IPS-11a (cell line): ENCODE data around the gene TUBB2B.
"Not testable (repeated sequence)": the region's sequence is repeated elsewhere in the genome, so short reads cannot be mapped to it uniquely, and the experiment has no call there.

Source experiments
- H3K4me3 ChIP-seq: one replicate; pipeline ENCODE4 v1.5.1; 2013; ENCODE audit warnings: low read depth, low read length, control low read depth

Gene TUBB2B

GRCh38 chr6:3212261-3212660 lies 15.2 kb downstream of the TUBB2B start:
- no peak overlapping the region for H3K4me3 ChIP-seq

GRCh38 chr6:3211681-3212080 lies 15.8 kb downstream of the TUBB2B start:
- H3K4me3 ChIP-seq: no peak overlapping the region

GRCh38 chr6:3210024-3210610 lies 17.3 kb downstream of the TUBB2B start:
- no peak overlapping the region for H3K4me3 ChIP-seq

GRCh38 chr6:3209114-3210023 lies 18.1 kb downstream of the TUBB2B start:
- no peak overlapping the region for H3K4me3 ChIP-seq

- H3K4me3 ChIP-seq: no peak overlapping the region
Measured at GRCh38 chr6:3208775-3209113, 18.7 kb downstream of the TUBB2B start.

- H3K4me3 ChIP-seq: no peak overlapping the region
Measured at GRCh38 chr6:3208098-3208774, 19.2 kb downstream of the TUBB2B start.

- H3K4me3 ChIP-seq: no peak overlapping the region
Measured at GRCh38 chr6:3206339-3207015, 21.0 kb downstream of the TUBB2B start.

- H3K4me3 ChIP-seq: no peak overlapping the region
Measured at GRCh38 chr6:3205913-3206312, 21.5 kb downstream of the TUBB2B start.

- H3K4me3 ChIP-seq: no peak overlapping the region
Measured at GRCh38 chr6:3204921-3205320, 22.5 kb downstream of the TUBB2B start.

- no peak overlapping the region for H3K4me3 ChIP-seq
Measured at GRCh38 chr6:3202999-3203696, 24.3 kb downstream of the TUBB2B start.

- no peak overlapping the region for H3K4me3 ChIP-seq
Measured at GRCh38 chr6:3201388-3201787, 26.1 kb downstream of the TUBB2B start.

- no peak overlapping the region for H3K4me3 ChIP-seq
Measured at GRCh38 chr6:3200682-3201081, 26.8 kb downstream of the TUBB2B start.

- H3K4me3 ChIP-seq: no peak overlapping the region
Measured at GRCh38 chr6:3199382-3199781, 28.1 kb downstream of the TUBB2B start.

- not testable (repeated sequence) for H3K4me3 ChIP-seq
Measured at GRCh38 chr6:3197734-3198133, 29.7 kb downstream of the TUBB2B start.

GRCh38 chr6:3196770-3197169 lies 30.7 kb downstream of the TUBB2B start:
- H3K4me3 ChIP-seq: no peak overlapping the region

GRCh38 chr6:3195695-3196497 lies 31.6 kb downstream of the TUBB2B start:
- no peak overlapping the region for H3K4me3 ChIP-seq

- H3K4me3 ChIP-seq: no peak overlapping the region
Measured at GRCh38 chr6:3195420-3195694, 32.1 kb downstream of the TUBB2B start.

GRCh38 chr6:3194535-3195419 lies 32.7 kb downstream of the TUBB2B start:
- H3K4me3 ChIP-seq: no peak overlapping the region

GRCh38 chr6:3193102-3193849 lies 34.2 kb downstream of the TUBB2B start:
- H3K4me3 ChIP-seq: no peak overlapping the region
